Fibroblast of skin of left quadriceps (primary cell): ENCODE data around the gene NUDT14.

Experiments used
- DNase-seq, 2 experiments: peaks; one replicate each; pipeline ENCODE4 v3.0.0-alpha.2; 2013; ENCODE audit warnings: low read depth in 2 of 2

Gene NUDT14

GRCh38 chr14:105199093-105199492 is 18.0 kb upstream of the NUDT14 start:
- DNase-seq, result no peak

DNA sequence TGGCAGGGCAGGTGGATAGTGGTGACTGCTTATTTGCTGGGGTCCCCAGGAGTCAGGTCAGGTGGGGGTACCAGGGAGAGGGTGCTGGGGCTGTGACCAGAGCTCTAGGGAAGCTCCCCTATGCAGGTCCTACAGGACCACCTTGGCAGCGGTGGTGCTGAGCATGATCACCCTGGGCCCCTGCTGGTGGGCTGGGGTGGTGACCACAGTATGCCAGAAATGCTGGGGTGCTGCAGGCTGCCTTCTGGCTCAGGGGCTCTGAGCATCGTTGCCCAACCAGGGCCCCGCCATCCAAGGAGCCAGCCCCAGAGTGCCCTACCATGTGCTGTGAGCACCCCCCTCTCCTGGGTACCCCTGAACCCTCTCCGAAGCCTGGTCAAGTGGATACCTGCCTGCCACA is 17.5 kb upstream of the NUDT14 start:
- DNase-seq, result no peak

DNA sequence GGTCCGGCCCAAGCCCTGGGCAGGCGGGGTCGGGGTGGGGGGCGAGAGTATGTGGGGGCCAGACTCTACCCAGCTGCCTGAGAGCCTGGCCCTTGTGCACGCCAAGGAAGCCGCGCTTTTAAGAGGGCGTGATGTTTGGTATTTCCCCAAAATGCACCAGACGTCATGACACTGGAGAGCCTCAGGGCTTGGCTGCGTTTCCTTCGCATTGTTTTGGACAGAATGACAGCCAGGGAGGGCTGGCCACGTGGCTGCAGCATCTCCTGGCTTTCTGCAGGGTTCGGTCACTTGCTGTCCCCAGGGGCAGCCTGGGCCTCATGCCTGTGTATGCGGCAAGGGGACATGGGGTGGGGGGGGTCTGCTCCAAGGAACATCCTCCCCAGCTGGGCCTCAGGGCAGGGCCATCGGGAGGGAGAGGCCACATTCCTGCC is 16.1 kb upstream of the NUDT14 start:
- no peak for DNase-seq

- DNase-seq, result no peak
Observed at GRCh38 chr14:105196265-105196960, 15.3 kb upstream of the NUDT14 start.

DNA sequence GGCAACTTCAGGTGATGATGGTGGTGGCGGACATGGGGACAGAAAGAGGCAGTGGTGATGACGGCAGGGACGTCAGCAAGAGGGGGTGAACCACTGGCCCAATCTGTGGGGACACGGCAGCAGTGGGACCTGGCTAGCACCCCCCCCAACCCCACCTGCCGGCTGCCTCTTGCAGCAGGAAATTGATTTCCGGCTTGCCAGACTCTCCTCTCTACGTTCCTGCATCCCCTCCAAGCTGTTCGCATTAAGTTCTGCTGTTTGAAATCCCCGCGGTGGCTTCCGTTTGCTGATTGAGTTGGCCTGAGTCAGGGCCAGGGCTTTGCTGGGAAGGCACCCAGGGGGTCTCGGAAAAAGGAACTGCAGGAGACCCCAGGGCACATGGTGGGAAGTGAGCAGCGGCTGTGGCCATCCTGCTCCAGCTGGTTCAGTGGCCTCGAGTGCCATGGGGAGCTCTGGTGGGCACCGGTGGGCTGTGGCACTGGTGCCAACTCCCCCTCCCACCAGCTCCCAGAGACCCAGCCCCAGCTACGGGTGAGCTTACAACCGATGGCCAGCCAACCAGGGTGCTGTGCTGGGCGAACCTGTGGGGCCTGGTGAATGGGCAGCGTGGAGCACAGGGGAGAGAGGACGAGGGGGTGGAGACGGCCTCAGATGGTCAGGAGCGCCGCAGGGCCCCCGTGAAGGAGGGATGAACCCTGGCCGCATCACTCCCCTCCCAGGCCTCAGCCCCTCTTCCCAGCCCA is 14.6 kb upstream of the NUDT14 start:
- DNase-seq, result no peak

- DNase-seq, result no peak
Observed at GRCh38 chr14:105195051-105195450, 13.9 kb upstream of the NUDT14 start.

DNA sequence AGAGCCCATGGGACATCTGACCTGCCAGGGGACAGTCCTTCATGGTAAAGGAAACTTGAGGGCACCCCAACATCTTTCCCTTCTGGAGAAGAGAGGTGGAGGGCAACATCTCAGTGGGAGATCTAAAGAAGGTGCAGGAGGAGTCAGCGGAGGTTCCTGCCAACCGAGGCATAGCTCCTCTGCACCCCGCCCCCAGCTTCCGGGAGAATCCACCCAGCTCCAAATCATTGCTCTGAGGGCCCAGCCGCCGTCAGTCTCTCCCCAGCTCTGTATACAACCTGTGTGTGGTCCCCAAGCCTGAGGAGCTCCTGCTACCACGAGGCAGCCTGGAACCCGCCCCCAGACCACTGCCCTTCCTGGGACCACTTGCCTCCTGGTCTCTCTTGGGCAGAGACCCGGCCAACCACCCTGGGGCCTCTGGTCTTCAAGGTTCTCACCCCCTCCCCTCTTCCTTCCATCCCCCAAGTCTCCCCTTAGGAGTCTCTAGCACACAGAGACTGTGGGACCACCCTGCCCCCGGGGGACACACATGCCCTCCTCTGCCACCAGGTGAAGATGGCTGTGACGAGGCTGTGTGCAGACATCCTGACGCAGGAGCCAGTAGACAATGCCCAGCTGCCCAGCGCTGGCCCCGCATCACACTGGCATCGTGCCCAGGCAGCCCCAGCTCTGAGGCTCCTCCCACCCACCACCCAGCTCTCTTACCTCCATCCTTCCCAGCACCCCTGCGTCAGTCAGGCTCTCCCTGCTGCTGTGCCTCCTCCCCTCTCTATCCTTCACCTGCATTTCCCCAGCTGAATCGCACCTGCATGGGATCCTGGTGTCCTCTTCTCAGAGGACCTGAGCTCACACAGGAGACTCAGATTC is 13.0 kb upstream of the NUDT14 start:
- no peak for DNase-seq

DNA sequence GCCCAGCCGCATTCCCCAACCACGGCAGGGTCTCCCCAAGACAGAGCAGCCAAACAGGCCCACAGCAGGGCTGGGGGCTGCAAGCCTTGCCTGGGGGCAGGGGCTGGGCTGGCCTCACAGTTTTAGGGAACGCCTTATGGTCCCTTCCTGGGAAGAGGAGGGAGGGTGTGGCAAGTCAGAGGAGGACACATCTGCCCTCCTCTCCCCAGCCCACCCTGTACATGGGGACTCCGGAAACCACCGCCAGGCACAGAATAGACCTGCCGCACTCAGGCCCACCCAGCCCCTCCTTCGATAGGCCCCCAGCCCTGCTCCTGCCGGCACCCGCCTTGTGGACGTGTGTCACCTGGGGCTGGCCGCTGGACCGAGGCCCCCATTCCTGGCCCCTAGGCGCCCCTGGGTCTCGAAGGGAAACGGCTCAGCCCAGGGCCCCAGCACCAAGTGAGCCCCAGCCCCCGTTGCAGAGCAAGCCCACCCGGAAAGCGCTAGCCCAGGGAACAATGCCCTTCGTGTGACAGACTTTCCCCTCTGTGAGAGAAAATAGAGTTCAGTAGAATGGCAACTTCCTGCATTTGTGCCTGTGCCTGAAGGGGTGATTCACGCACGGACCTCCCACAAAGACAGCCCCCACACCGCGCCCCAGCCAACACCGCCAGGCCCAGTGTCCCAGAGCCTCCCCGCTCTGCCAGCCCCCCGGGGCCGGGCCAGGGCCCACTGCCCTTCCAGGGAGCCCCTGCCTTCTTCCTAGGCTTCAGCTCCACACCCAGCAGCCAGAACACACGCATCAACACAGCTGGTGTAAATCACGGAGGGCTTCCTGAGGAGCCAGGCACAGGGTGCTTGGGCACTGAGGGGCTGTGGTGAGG is 12.0 kb upstream of the NUDT14 start:
- no peak for DNase-seq

GRCh38 chr14:105187935-105188524 is 6.9 kb upstream of the NUDT14 start:
- no peak for DNase-seq

DNA sequence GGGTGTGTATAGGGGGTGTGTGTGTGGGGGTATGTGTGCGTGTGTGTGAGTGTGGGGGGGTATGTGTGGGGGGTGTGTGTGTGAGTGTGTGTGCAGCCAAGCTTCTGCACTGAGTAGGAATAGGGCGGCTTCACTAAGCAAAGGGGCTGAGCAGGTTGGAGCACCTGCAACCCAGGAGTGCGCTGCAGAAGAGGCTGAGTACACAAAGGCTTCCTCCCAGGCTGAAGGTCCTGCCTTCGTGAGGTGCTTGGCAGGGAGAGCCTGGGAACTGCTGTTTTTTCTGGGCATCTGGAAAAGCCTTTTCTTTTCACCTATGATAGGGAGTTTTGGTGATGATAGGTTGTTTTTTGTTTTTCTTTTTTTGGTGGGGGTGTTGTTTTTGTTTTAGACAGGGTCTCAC is 6.0 kb upstream of the NUDT14 start:
- no peak for DNase-seq

- DNase-seq, result no peak
Observed at GRCh38 chr14:105185973-105186372, 4.9 kb upstream of the NUDT14 start.

- no peak for DNase-seq
Observed at GRCh38 chr14:105185001-105185400, 3.9 kb upstream of the NUDT14 start.

DNA sequence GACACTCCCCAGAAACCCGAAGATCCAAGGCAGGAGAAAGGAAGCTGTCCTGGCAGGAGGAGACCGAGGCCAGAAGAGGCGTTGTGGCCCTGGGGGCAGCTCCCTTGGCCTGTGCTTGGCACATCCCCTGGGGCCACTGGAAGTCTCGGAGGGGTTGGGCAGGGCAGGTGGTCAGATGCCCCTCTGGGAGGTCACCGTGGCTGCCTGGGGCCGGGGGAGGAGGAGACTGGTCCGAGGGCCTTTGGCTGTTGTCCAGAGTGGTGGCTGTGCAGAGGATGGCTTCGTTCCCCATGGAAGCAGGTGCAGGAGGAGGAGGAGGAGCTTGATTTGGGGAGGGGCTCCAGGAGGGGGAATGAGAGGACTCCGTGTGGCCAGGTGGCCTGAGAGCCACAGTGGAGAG is 3.3 kb upstream of the NUDT14 start:
- no peak for DNase-seq

DNA sequence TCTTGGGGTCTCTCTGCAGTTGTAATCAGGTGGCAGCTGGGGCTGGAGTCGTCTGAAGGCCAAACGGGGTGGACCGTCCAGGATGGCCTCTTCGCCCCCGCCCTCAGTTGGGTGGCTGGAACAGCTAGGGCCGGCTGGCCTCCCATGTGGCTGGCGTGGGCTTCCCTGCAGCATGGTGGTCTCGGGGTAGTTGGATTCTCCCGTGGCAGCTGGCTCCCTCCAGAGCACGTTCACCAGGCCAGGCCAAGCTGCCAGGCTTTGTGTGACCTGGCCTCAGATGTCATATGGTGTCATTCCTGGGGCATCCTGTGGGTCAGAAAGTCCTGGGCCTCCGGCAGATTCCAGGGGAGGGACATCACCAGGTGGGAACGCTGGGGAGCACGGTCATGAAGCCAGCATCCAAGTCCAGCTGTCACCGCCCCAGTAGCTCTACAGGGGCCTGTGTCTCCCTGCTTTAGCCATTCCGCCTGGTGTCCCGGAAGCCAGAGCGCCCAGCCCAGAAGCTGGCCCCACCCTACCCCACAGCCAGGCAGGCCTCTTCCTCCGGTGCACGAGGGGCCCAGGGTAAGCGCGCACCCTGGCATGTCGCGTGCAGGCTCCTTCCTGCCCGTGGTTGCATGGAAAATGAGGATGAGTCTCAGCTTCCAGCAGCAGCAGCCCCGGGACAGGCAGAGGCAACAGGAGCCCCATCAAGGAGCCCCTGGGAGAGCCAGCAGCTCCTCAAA is 1.3 kb upstream of the NUDT14 start:
- no peak for DNase-seq

DNA sequence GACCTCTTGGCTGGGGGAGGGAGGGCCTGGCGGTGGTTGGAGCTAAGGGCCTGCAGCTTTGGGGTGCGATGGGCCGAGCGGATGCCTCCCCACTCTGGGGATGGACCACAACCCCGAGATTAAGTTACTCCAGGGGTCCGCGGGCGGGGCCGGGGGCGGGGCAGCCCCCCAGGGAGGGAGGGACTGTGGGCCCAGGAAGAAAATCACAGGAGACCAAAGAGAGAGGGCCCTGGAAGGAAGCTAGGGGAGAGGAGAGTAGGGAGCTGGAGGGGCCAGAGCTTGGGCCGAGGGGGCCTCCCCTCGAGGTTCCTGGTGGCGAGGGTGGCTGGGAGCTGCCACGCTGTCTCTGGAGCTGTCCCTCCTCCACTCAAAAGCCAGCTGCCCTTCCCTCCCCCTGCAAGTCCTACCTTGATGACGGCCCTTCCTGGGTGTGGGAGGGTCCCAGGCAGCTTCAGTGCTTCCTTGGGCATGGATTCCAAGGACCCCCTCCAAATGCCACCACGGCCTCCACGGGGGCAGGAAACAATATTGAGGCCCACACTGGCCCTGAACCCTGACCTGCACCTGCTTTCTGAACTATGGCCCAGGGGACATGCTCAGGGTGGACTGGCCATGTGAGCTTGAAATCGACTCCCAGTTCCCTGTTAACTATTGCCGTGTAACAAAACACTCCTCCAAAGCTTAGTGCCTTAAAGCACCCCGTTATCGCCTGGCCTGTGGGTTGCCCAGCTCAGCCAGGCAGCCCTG is 610 bp upstream of the NUDT14 start:
- DNase-seq, result no peak

GRCh38 chr14:105179191-105179590 is 1.9 kb downstream of the NUDT14 start:
- no peak for DNase-seq

DNA sequence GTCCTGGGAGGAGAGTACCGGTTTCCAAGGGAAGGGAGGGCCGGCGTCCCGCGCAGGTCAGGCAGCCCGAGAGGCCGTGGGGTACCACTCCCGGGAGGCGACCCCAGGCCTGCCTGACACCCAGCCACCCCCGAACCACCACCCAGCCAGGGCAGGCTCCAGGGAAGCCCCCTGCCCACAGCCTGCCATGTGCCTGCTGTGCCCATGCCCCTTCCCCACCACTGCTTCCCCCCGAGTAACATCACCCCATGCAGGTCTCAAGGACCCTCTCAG is 2.3 kb downstream of the NUDT14 start:
- no peak for DNase-seq

- no peak for DNase-seq
Observed at GRCh38 chr14:105178069-105178867, 2.8 kb downstream of the NUDT14 start.

DNA sequence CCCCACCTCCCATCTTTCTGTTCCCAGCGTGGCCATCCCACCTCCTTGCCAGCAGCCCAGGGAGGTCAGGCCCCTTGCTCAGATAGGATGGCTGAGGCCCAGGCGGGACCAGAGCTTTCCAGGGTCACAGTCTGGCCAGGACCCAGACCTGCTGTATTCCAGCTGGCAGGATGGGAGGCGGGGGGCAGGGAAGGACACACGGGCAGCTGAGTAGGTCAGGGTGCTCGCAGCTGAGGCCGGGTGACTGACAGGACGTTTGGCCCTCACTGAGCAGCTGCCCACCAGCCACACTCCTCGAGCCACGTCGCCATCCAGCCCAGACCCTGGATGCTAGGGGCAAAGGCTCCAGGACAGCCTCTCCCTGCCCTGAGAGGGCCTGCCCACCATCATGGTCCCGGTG is 4.0 kb downstream of the NUDT14 start:
- DNase-seq, result no peak
